Right cardiac atrium (tissue), 5 donors: ENCODE data around the gene HSPBP1. TPM values are rescaled to one million over a fixed set of nuclear protein-coding genes. Genes with fewer than 3 reads are reported as not detected.

Experiments
- ATAC-seq, 2 donors: fragments of 200-7000 bp; cut with Tn5 transposase; one replicate each; pipeline versions ENCODE4 v1.8.0 to v1.9.1; 2020; ENCODE audit warnings: moderate library complexity in 2 of 2, mild to moderate bottlenecking in 1 of 2
- DNase-seq, 3 donors: peaks; one replicate each; pipeline ENCODE4 v3.0.0-alpha.2; 2020
- H3K27ac ChIP-seq: one replicate; pipeline ENCODE4 v1.5.1; 2013; ENCODE audit warnings: mild to moderate bottlenecking, low read length, control low read depth, moderate library complexity
- H3K27me3 ChIP-seq: one replicate; pipeline ENCODE4 v1.6.1; 2013; ENCODE audit not compliant: control insufficient read depth, insufficient read depth
- H3K4me1 ChIP-seq: one replicate; pipeline ENCODE4 v1.6.1; 2013; ENCODE audit warnings: low read length; ENCODE audit not compliant: control insufficient read depth, insufficient read depth
- H3K4me3 ChIP-seq: one replicate; pipeline ENCODE4 v1.5.1; 2013; ENCODE audit warnings: low read length, control low read depth
- H3K9me3 ChIP-seq: one replicate; pipeline ENCODE4 v1.6.1; 2013; ENCODE audit warnings: low read length; ENCODE audit not compliant: control insufficient read depth
- WGBS: extraction: QIAGEN DNeasy Blood & Tissue Kit; methylation state at CpG from one replicate; pipeline ENCODE4 v1.1.7; 2013; 5-methylcytosine and 5-hydroxymethylcytosine counted together
- intact Hi-C, 4 donors: fragments of 100-400 bp; cut with DNase I; formaldehyde crosslinking; loops; one replicate each; pipeline versions ENCODE4 v1.11.0 to v1.14.0; 2022 to 2023
- polyA plus RNA-seq: library from polyadenylated mRNA; stranded (reverse); fragments of 200-250 nt; gene quantifications from one replicate; pipeline ENCODE4 v1.2.3, GENCODE V29; 2013
- total RNA-seq, 4 donors: library from RNA; stranded (reverse); fragmentation: NEBNext Ultra II Directional; extraction: Animal tissue kit (Norgen Biotek cat#: 25700); gene quantifications; one replicate each; pipeline ENCODE4 v1.2.1, GENCODE V29; 2021
- donor health status: healthy with polysubstance abuse.
- donor health status: DM: no; HTN: yes; CAD: no.
- donor health status: DM: no; HTN: no; CAD: no.
- donor health status: DM: no; HTN: yes; CAD: no; lungs with severe emphysema.
- donor health status: DM: yes; HTN: yes; CAD: no.

HSPBP1 gene
- total and polyA plus RNA-seq, 5 donors, result 27.7 to 48.0 (median 33.4) TPM

DNA sequence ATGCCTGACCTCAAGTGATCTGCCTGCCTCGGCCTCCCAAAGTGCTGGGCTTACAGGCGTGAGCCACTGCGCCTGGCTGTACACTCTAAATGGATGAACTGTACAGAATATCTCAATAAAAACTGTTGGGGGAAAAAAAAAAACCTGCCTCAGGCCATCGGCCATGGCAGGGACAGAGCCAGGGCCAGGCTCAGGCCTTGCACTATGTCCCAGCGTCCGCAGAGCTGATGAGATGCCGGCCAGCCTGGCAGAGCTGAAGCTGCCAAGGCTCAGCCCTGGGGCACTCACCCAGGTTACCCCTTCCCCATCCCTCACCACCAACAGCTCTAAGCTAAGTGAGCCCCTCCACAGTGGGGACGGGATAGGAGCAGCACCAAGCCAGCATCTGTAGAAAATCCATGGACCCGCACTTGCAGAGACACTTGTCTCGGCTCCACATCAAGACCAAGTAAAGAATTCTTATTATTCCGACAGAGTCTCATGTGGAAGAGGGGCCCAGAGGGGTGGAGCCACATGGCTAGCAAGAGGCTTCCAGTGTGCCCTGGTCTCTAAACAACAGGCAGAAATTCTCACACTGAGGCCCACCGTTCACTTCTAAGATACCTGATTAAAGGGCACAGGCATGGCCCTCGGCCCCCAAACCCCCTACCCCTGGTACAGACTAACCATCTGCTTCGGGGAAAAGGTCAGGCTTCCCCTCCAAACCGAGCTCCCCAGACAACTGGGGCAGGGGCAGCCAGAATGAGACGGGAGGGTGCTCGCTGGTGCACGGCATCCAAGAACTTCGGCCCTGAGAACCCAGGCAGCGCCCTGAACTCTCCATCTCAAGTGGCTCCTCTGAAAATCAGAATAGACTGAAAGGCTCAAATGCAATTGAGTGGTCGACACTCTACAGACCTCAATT, 26.9 kb downstream of the HSPBP1 start:
- Histone ChIP-seq H3K9me3 (no peaks in the 10 kb centered on the region), H3K4me3 (no peak overlapping the region), H3K27ac (no peak overlapping the region), H3K27me3 (no peaks in the 10 kb centered on the region), H3K4me1 (peaks cover 16% of the 10 kb centered on the region)
- no peak for DNase-seq
- intact Hi-C loops, result no loop called here
- ATAC-seq, result no peak
- WGBS, result 80% methylated on average over 21 of the region's 21 CpGs

DNA sequence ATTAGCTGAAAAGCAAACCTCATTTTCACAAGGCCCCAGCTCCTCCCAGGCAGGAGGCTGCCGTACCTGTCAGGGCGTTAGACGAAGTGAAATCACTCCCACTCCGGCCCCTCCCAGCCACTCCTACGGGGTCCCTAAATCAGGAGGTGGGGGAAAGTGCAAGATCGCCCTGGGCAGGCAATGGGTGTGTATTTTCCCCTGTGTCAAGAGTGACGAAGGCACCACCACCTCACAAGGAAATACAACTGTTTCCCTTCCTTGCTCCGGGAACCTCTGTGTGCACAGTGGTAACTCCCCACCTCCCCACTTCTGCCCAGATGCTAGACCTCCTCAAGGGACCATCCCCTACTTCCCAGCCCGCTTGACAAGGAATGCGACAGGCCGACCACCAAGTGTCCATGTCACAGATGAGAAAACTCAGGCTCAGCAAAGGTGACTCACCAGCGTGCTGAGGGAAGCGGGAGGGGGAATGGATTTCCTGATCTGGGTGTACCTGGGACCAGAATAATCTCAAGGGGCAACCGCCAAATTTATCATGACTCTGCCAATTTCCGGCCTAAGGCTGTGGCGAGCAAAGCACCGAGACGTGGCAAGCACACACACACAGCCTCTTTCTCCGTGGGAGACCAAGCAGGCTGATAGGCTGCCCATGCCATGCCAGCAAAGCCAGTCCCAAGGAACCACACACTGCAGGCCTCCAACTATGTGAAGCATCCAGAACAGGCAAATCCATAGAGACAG, 28.4 kb downstream of the HSPBP1 start:
- 58% methylated on average over 19 of the region's 19 CpGs for WGBS
- no peak overlapping the region for H3K27ac ChIP-seq
- no peak for DNase-seq
- H3K4me1 ChIP-seq, result peaks cover 15% of the 10 kb centered on the region
- peak in 1 of 2 donors; percentile 5 for ATAC-seq
- no peak overlapping the region for H3K4me3 ChIP-seq
- H3K9me3 ChIP-seq, result no peaks in the 10 kb centered on the region
- H3K27me3 ChIP-seq, result no peaks in the 10 kb centered on the region
- intact Hi-C loops, result no loop called here

DNA sequence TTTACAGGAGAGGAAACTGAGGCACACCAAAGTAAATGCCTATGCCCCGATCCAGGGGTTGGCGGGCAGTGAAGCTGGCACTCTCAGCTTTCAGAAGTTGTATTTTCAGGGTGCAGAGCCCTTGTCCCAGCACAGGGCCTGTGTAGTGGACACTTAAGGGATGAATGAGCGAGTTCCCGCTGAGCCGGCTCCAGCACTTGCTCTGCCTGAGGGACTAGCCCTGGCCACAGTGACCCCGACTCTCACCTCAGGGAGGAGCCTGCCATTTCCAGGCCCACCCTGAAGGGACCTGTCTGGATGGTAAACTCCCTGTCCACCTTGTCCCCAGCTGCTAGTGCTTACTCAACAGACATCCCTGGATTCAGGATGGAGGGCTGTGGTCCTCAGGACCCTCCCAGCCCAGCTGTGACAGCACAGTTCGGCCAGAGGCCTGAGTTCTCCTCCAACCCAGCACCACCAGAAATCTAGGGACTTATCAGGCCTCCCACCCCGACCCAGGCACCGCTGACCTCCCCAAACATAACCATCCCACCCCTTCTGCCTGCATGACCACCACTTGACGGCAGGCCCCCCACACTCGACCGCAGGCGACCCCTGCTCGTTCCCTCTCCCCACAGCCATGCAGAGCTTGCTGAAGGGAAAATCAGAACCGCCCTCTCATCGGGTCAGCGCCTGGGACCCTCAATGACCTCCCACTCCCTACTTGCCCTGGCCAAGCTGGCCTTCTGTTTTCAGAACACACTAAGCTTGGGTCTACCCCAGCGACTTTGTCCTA, 29.5 kb downstream of the HSPBP1 start:
- H3K4me1 ChIP-seq, result peaks cover 6% of the 10 kb centered on the region
- H3K27me3 ChIP-seq, result no peaks in the 10 kb centered on the region
- no peak for ATAC-seq
- H3K9me3 ChIP-seq, result no peaks in the 10 kb centered on the region
- DNase-seq, result no peak
- 92% methylated on average over 18 of the region's 18 CpGs for WGBS
- no peak overlapping the region for H3K27ac ChIP-seq
- intact Hi-C loops, result no loop called here
- H3K4me3 ChIP-seq, result no peak overlapping the region

DNA sequence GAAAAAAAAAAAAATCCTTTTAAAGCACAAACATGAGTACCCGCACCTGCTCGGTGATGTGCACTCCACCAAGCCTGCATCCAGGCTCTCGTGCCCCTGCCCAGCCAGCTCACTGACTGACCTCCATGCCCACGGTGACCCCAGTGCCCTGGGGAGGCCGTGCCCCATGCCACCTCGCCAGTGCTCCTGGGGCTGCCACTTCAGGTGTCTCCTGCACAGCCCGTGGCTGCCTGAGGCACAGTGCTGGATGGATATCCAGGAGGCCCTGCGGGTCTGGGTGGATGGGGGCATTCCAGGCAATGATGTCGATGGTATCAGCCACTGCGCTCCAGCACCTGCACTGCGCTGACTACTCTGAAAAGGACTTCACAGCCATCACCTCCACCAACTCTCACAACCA, 30.1 kb downstream of the HSPBP1 start:
- no peak for DNase-seq
- 93% methylated on average over 11 of the region's 11 CpGs for WGBS
- Histone ChIP-seq H3K27me3 (no peaks in the 10 kb centered on the region), H3K4me1 (peaks cover 4% of the 10 kb centered on the region), H3K27ac (no peak overlapping the region), H3K9me3 (no peaks in the 10 kb centered on the region), H3K4me3 (no peak overlapping the region)
- intact Hi-C loops, result no loop called here
- ATAC-seq, result no peak

DNA sequence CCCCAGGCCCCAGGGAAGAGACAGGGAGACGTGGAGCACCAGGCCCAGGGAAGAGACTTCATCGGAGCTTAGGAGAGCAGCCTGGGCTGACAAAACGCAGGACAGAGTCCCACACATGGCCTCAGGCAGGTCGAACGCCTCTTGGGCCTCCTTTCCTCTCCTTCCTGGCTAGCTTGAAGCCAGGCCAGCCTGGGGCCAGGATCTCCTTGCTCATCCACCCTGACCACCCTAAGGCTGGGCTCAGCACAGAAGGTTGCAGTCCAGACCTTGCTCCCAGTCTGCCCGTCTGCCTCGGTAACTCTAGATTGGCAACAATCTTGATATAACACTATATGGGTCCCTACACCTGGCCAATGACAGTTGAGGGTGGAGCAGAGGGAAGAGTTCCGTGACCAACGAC, 31.2 kb downstream of the HSPBP1 start:
- 69% methylated on average over 9 of the region's 9 CpGs for WGBS
- Histone ChIP-seq H3K4me3 (no peak overlapping the region), H3K27me3 (no peaks in the 10 kb centered on the region), H3K27ac (no peak overlapping the region), H3K4me1 (peaks cover 4% of the 10 kb centered on the region), H3K9me3 (no peaks in the 10 kb centered on the region)
- ATAC-seq (no peak), DNase-seq (no peak)
- intact Hi-C loops, result no loop called here

DNA sequence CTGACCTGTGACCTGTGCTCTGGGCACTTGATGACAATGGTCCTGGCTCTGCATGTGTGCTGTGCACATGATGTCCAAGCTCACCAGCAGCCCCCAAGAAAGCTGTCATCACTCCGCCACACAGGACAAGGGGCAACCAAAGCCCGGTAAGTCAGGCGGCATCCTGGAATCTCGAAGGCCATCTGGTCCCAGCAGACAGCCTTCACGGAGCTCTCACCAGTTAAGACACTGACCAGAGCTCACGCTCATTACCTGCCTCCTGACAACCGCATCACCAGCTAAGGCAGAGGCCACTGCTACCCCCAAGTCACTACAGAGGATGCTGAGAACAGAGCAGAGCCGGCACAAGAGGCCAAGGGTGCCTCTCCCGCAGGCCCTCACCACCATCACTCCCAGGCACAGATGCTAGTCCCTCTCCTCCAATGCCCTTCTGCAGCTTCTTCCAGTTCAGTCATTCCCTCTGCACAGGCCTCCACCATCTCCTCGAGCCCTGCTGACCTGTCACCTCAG, 31.7 kb downstream of the HSPBP1 start:
- Histone ChIP-seq H3K4me3 (no peak overlapping the region), H3K27me3 (no peaks in the 10 kb centered on the region), H3K9me3 (no peaks in the 10 kb centered on the region), H3K4me1 (peaks cover 4% of the 10 kb centered on the region), H3K27ac (no peak overlapping the region)
- no peak for DNase-seq
- ATAC-seq, result no peak
- 58% methylated on average over 10 of the region's 10 CpGs for WGBS
- intact Hi-C loops, result no loop called here

DNA sequence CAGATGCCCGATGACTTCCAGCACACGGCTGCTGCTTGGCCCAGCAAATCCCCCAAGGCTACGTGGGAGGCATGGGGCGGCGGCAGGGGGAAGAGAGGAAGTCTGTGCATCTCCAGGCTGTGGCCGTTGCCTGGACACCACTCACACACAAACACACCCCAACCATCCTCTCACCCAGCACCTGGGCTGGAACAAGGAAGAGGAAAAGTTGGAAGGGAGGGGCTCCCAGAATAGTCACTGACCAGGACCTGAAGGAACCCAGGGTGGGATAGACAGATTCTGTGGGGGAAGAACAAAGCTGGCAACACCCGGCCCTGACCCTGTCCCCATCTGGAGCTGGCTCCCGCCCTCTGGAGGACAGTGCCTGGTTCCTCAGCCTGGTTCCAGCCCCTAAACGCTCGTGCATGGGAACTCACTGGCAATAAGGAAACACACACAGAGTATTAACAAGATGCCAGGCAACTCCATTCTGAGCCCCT, 32.2 kb downstream of the HSPBP1 start:
- ATAC-seq (peak; percentile 52 to 71), DNase-seq (peak in 2 of 3 donors; percentile 62 to 69)
- intact Hi-C loops, result no loop called here
- no peak overlapping the region for H3K27ac ChIP-seq
- peaks cover 4% of the 10 kb centered on the region for H3K4me1 ChIP-seq
- H3K27me3 ChIP-seq, result no peaks in the 10 kb centered on the region
- no peak overlapping the region for H3K4me3 ChIP-seq
- 18% methylated on average over 10 of the region's 10 CpGs for WGBS
- H3K9me3 ChIP-seq, result no peaks in the 10 kb centered on the region

DNA sequence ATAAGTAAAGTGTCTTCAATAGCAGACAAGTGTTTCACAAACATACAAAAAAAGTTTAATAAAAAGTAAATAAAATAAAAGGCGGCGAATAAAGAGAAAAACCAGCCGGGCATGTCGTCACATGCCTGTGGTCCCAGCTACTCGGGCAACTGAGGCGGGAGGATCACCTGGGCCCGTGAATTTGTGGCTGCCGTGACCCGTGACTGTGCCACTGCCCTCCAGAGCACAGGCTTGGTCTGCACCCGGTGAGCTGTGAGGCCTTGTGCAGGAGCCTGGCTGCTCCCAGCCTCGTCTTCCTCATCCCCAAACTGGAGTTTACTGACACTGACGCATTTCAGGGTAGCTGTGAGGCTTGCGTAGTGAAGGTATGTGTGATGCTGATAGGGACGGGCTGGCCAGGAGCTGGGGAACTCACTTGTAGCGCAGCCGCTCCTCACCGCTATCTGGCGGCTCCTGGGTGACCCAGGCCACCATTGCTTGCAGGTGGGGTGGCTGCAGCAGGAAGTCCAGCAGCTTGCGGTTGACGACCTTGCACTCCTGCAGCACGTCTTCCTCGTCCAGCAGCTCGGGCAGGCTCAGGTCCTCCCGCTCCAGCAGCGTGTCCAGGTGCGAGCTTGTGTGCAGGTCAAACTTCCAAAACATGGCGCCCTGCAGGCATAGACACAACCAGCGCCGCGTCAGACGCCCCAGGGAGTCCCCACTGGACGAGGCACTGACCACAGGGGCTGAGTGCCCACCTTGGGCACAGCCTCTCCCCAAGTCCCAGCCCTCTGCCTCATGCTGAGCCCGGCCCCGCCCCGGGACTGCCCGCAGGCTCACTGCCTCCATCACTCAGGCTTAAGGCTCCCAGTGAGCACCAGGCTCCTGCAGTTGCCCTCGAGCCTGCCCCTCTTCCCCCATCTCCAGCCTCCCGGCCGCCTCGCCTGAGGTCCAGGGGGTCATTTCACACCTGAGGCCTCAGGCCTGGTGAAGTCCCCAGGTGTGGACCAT, 33.2 kb downstream of the HSPBP1 start:
- H3K9me3 ChIP-seq, result no peaks in the 10 kb centered on the region
- H3K4me3 ChIP-seq, result no peak overlapping the region
- 89% methylated on average over 40 of the region's 40 CpGs for WGBS
- intact Hi-C loops, result no loop called here
- H3K27me3 ChIP-seq, result no peaks in the 10 kb centered on the region
- no peak overlapping the region for H3K27ac ChIP-seq
- peaks cover 4% of the 10 kb centered on the region for H3K4me1 ChIP-seq
- DNase-seq (peak in 1 of 3 donors; percentile 49), ATAC-seq (no peak)

DNA sequence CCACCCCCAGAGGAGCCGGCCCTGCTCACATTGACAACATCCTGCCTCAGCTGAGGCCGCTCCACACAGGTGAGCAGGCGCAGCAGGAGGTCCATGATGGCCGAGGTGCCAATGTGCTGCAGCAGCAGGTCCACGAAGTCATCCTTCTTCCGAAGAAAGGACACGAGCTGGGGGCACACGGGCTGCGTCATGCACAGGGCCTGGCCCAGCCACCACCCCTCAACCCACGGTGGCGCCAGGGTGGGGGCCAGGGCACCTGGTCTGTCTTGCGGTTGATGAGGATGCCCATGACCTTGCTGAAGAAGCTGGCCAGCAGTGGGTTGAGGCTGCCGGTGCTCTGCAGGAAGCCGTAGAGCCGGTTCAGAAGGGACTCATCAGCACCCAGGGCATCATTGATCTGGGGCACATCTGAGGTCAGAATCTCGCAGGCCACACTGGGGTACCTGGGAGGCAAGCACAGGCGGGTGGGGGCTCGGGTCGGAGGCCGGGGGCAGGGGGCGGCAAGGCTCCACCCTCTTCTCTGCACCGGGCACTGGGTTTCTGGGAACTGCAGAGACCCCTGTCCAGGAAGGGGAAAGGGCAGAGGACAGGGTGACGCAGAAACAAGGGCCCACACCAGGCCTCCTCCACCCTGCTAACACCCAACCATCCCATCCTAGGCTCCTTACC, 34.5 kb downstream of the HSPBP1 start:
- 93% methylated on average over 23 of the region's 23 CpGs for WGBS
- ATAC-seq, result no peak

More for the DNA sequence above, 34.5 kb downstream of the HSPBP1 start:
- Histone ChIP-seq H3K9me3 (no peaks in the 10 kb centered on the region), H3K4me3 (no peak overlapping the region), H3K27ac (no peak overlapping the region), H3K27me3 (no peaks in the 10 kb centered on the region), H3K4me1 (peaks cover 4% of the 10 kb centered on the region)
- DNase-seq, result no peak
- intact Hi-C loops, result no loop called here
